H7 (cell line): Measurements from ENCODE around the gene GNAT3. TPM values are rescaled to one million over a fixed set of nuclear protein-coding genes. Genes with fewer than 3 reads are reported as not detected.

Source experiments
- DNase-seq: peaks from one replicate; pipeline ENCODE4 v3.0.0; 2012
- H3K27me3 ChIP-seq: 2 replicates; pipeline ENCODE4 v1.6.0; 2011; ENCODE audit warnings: mild to moderate bottlenecking, low read length; ENCODE audit not compliant: control insufficient read depth, insufficient read depth
- H3K36me3 ChIP-seq: replicated peaks from 2 replicates; pipeline ENCODE4 v1.5.1; 2011; ENCODE audit warnings: low read length; ENCODE audit not compliant: control insufficient read depth, insufficient read depth
- H3K4me3 ChIP-seq: 2 replicates; pipeline ENCODE4 v1.5.1; 2011; ENCODE audit warnings: low read depth, mild to moderate bottlenecking, control low read depth, low read length, moderate library complexity; ENCODE audit not compliant: insufficient read depth
- total RNA-seq: library from RNA; depleted of rRNA; stranded (reverse); fragments of >200 nt; shearing (Covaris generic); gene quantifications from 2 replicates; pipeline ENCODE4 v1.2.3, GENCODE V29; 2014; rRNA removed

Gene GNAT3
- total RNA-seq, result not detected in 2 replicates

GRCh38 chr7:80511964-80512363 lies at the start of gene GNAT3:
Gene GNAT3, minus strand, starts transcription at chr7:80512064. Its CDS starts 138 bp downstream, at chr7:80511926.
- Histone ChIP-seq H3K27me3 (no peaks in the 10 kb centered on the region), H3K4me3 (no peak within 1 kb of the TSS), H3K36me3 (no peaks in the 10 kb centered on the region)
- no peak for DNase-seq

GRCh38 chr7:80558116-80558515 lies 46.3 kb upstream of the GNAT3 start:
- Histone ChIP-seq H3K36me3 (no peaks in the 10 kb centered on the region), H3K27me3 (no peaks in the 10 kb centered on the region), H3K4me3 (no peak overlapping the region)
- no peak for DNase-seq

GRCh38 chr7:80552031-80552694 lies 40.3 kb upstream of the GNAT3 start:
- no peaks in the 10 kb centered on the region for H3K36me3 ChIP-seq
- no peak overlapping the region for H3K4me3 ChIP-seq
- no peaks in the 10 kb centered on the region for H3K27me3 ChIP-seq
- DNase-seq, result no peak

- Histone ChIP-seq H3K4me3 (no peak overlapping the region), H3K36me3 (no peaks in the 10 kb centered on the region), H3K27me3 (no peaks in the 10 kb centered on the region)
- DNase-seq, result no peak
Measured at GRCh38 chr7:80550005-80550404, 38.1 kb upstream of the GNAT3 start.

- no peaks in the 10 kb centered on the region for H3K27me3 ChIP-seq
- no peak overlapping the region for H3K4me3 ChIP-seq
- DNase-seq, result no peak
- H3K36me3 ChIP-seq, result no peaks in the 10 kb centered on the region
Measured at GRCh38 chr7:80548840-80549530, 37.1 kb upstream of the GNAT3 start.

- no peaks in the 10 kb centered on the region for H3K36me3 ChIP-seq
- no peaks in the 10 kb centered on the region for H3K27me3 ChIP-seq
- H3K4me3 ChIP-seq, result no peak overlapping the region
- DNase-seq, result no peak
Measured at GRCh38 chr7:80542398-80542797, 30.5 kb upstream of the GNAT3 start.

GRCh38 chr7:80540836-80541235 lies 29.0 kb upstream of the GNAT3 start:
- DNase-seq, result no peak
- Histone ChIP-seq H3K36me3 (no peaks in the 10 kb centered on the region), H3K4me3 (no peak overlapping the region), H3K27me3 (no peaks in the 10 kb centered on the region)

GRCh38 chr7:80537091-80537490 lies 25.2 kb upstream of the GNAT3 start:
- DNase-seq, result no peak
- Histone ChIP-seq H3K4me3 (no peak overlapping the region), H3K27me3 (no peaks in the 10 kb centered on the region), H3K36me3 (no peaks in the 10 kb centered on the region)

- Histone ChIP-seq H3K4me3 (no peak overlapping the region), H3K27me3 (no peaks in the 10 kb centered on the region), H3K36me3 (no peaks in the 10 kb centered on the region)
- DNase-seq, result no peak
Measured at GRCh38 chr7:80536426-80536825, 24.6 kb upstream of the GNAT3 start.

GRCh38 chr7:80533287-80533686 lies 21.4 kb upstream of the GNAT3 start:
- DNase-seq, result no peak
- Histone ChIP-seq H3K36me3 (no peaks in the 10 kb centered on the region), H3K27me3 (no peaks in the 10 kb centered on the region), H3K4me3 (no peak overlapping the region)

- DNase-seq, result no peak
- no peak overlapping the region for H3K4me3 ChIP-seq
- no peaks in the 10 kb centered on the region for H3K36me3 ChIP-seq
- H3K27me3 ChIP-seq, result no peaks in the 10 kb centered on the region
Measured at GRCh38 chr7:80532153-80532552, 20.3 kb upstream of the GNAT3 start.

- no peaks in the 10 kb centered on the region for H3K27me3 ChIP-seq
- H3K4me3 ChIP-seq, result no peak overlapping the region
- DNase-seq, result no peak
- no peaks in the 10 kb centered on the region for H3K36me3 ChIP-seq
Measured at GRCh38 chr7:80530136-80530535, 18.3 kb upstream of the GNAT3 start.

- Histone ChIP-seq H3K4me3 (no peak overlapping the region), H3K36me3 (no peaks in the 10 kb centered on the region), H3K27me3 (no peaks in the 10 kb centered on the region)
- DNase-seq, result no peak
Measured at GRCh38 chr7:80529362-80529761, 17.5 kb upstream of the GNAT3 start.

- Histone ChIP-seq H3K4me3 (no peak overlapping the region), H3K27me3 (no peaks in the 10 kb centered on the region), H3K36me3 (no peaks in the 10 kb centered on the region)
- DNase-seq, result no peak
Measured at GRCh38 chr7:80528689-80529088, 16.8 kb upstream of the GNAT3 start.

- no peaks in the 10 kb centered on the region for H3K27me3 ChIP-seq
Measured at GRCh38 chr7:80526472-80526871, 14.6 kb upstream of the GNAT3 start.

More at GRCh38 chr7:80526472-80526871, 14.6 kb upstream of the GNAT3 start:
- no peak overlapping the region for H3K4me3 ChIP-seq
- H3K36me3 ChIP-seq, result no peaks in the 10 kb centered on the region
- no peak for DNase-seq
